Activated T-helper 1 cell treated with anti-CD3 and anti-CD28 coated beads, Interleukin-2, amount 50 U/mL, for 16 hours (primary cell): Measurements from ENCODE around the gene EGLN1.
A peak's percentile ranks its signal among the peaks of the same experiment; 100 is the strongest.

Source experiments
- DNase-seq, 2 donors: peaks; one replicate each; pipeline ENCODE4 v3.0.0-alpha.2; 2020; ENCODE audit warnings: low read depth in 1 of 2, low spot score in 1 of 2

EGLN1 gene

GRCh38 chr1:231334079-231334666 lies 87.9 kb downstream of the EGLN1 start:
- no peak for DNase-seq

- DNase-seq = no peak
Observed at GRCh38 chr1:231332761-231333160, 89.3 kb downstream of the EGLN1 start.

- no peak for DNase-seq
Observed at GRCh38 chr1:231329483-231329882, 92.6 kb downstream of the EGLN1 start.

GRCh38 chr1:231327617-231328016 lies 94.5 kb downstream of the EGLN1 start:
- no peak for DNase-seq

- DNase-seq = no peak
Observed at GRCh38 chr1:231326248-231326647, 95.8 kb downstream of the EGLN1 start.

GRCh38 chr1:231324660-231325059 lies 97.4 kb downstream of the EGLN1 start:
- no peak for DNase-seq

GRCh38 chr1:231322880-231323530 lies 99.1 kb downstream of the EGLN1 start:
- no peak for DNase-seq

GRCh38 chr1:231319080-231319479 lies 103.0 kb downstream of the EGLN1 start:
- no peak for DNase-seq

GRCh38 chr1:231318568-231318967 lies 103.5 kb downstream of the EGLN1 start:
- DNase-seq = no peak

- DNase-seq = no peak
Observed at GRCh38 chr1:231318015-231318355, 104.1 kb downstream of the EGLN1 start.

GRCh38 chr1:231317306-231318014 lies 104.6 kb downstream of the EGLN1 start:
- DNase-seq = no peak

GRCh38 chr1:231315887-231316286 lies 106.2 kb downstream of the EGLN1 start:
- peak in 1 of 2 donors; percentile 13 for DNase-seq
